GM21526 (cell line): ENCODE results near the gene RASD1.
"Not testable (repeated sequence)": the region's sequence is repeated elsewhere in the genome, so short reads cannot be mapped to it uniquely, and the experiment has no call there.

Experiments
- ATAC-seq: cut with Tn5 transposase; IDR thresholded peaks from one replicate; pipeline ENCODE4 v1.9.1; 2021; ENCODE audit warnings: moderate library complexity; ENCODE audit not compliant: unreplicated experiment, low FRiP score

RASD1 gene

GRCh38 chr17:17479209-17479608 is 17.0 kb downstream of the RASD1 start:
- ATAC-seq, result no peak

- no peak for ATAC-seq
Measured at GRCh38 chr17:17476865-17477467, 19.2 kb downstream of the RASD1 start, which contains the start of gene MED9. Gene MED9, plus strand, starts transcription at chr17:17477000. Its CDS starts 42 bp downstream, at chr17:17477042.

GRCh38 chr17:17474341-17474740 is 21.9 kb downstream of the RASD1 start:
- ATAC-seq, result no peak

GRCh38 chr17:17472333-17472920 is 23.8 kb downstream of the RASD1 start:
- no peak for ATAC-seq

- no peak for ATAC-seq
Measured at GRCh38 chr17:17469996-17470395, 26.2 kb downstream of the RASD1 start.

GRCh38 chr17:17469358-17469757 is 26.8 kb downstream of the RASD1 start:
- ATAC-seq, result no peak

GRCh38 chr17:17468217-17469010 is 27.8 kb downstream of the RASD1 start:
- no peak for ATAC-seq

GRCh38 chr17:17467720-17468119 is 28.5 kb downstream of the RASD1 start:
- no peak for ATAC-seq

- ATAC-seq, result no peak
Measured at GRCh38 chr17:17467016-17467415, 29.2 kb downstream of the RASD1 start.

GRCh38 chr17:17466511-17466910 is 29.7 kb downstream of the RASD1 start:
- no peak for ATAC-seq

GRCh38 chr17:17465878-17466277 is 30.3 kb downstream of the RASD1 start:
- not testable (repeated sequence) for ATAC-seq

- ATAC-seq, result no peak
Measured at GRCh38 chr17:17463821-17464220, 32.4 kb downstream of the RASD1 start.

GRCh38 chr17:17462048-17462824 is 34.0 kb downstream of the RASD1 start:
- no peak for ATAC-seq

- ATAC-seq, result no peak
Measured at GRCh38 chr17:17460038-17460437, 36.2 kb downstream of the RASD1 start.

- no peak for ATAC-seq
Measured at GRCh38 chr17:17457680-17458079, 38.5 kb downstream of the RASD1 start.

- ATAC-seq, result no peak
Measured at GRCh38 chr17:17456251-17456650, 39.9 kb downstream of the RASD1 start.

GRCh38 chr17:17455173-17455572 is 41.0 kb downstream of the RASD1 start:
- no peak for ATAC-seq

- ATAC-seq, result not testable (repeated sequence)
Measured at GRCh38 chr17:17454700-17455099, 41.5 kb downstream of the RASD1 start.

GRCh38 chr17:17454276-17454675 is 41.9 kb downstream of the RASD1 start:
- ATAC-seq, result no peak

GRCh38 chr17:17453088-17453487 is 43.1 kb downstream of the RASD1 start:
- no peak for ATAC-seq

GRCh38 chr17:17448723-17449122 is 47.5 kb downstream of the RASD1 start:
- no peak for ATAC-seq
